ENCODE results near the gene FUT8.

The FUT8 gene

GRCh38 chr14:65650826-65651225 is 238.3 kb downstream of the FUT8 start:
- TF ChIP-seq ESRRG (CRISPR knock-in tag; IDR thresholded peaks at IDR 0.05) (no peak), CREB5 (CRISPR knock-in tag; IDR thresholded peaks at IDR 0.05; ENCODE audit: low read depth) (no peak), TSHZ2 (CRISPR knock-in tag; IDR thresholded peaks at IDR 0.05) (no peak), CSDC2 (CRISPR knock-in tag; IDR thresholded peaks at IDR 0.05) (no peak), TCF4 (CRISPR knock-in tag; IDR thresholded peaks at IDR 0.05; ENCODE audit: borderline replicate concordance) (no peak), PATZ1 (CRISPR knock-in tag; IDR thresholded peaks at IDR 0.05; ENCODE audit: borderline replicate concordance) (no peak), RARB (CRISPR knock-in tag; IDR thresholded peaks at IDR 0.05) (no peak), ZFP30 (CRISPR knock-in tag; IDR thresholded peaks at IDR 0.05) (no peak), PPARA (CRISPR knock-in tag; IDR thresholded peaks at IDR 0.05; ENCODE audit: borderline replicate concordance) (no peak), OSR1 (CRISPR knock-in tag; IDR thresholded peaks at IDR 0.05) (no peak)
- no peak for ATAC-seq

- TF ChIP-seq ZC3H10 (CRISPR knock-in tag; IDR thresholded peaks at IDR 0.05) (no peak), ZFP3 (CRISPR knock-in tag; IDR thresholded peaks at IDR 0.05) (no peak), PPARA (CRISPR knock-in tag; IDR thresholded peaks at IDR 0.05; ENCODE audit: borderline replicate concordance) (no peak), CSDC2 (CRISPR knock-in tag; IDR thresholded peaks at IDR 0.05) (no peak), PATZ1 (CRISPR knock-in tag; IDR thresholded peaks at IDR 0.05; ENCODE audit: borderline replicate concordance) (no peak), TCF4 (CRISPR knock-in tag; IDR thresholded peaks at IDR 0.05; ENCODE audit: borderline replicate concordance) (no peak), BACH2 (CRISPR knock-in tag; IDR thresholded peaks at IDR 0.05; ENCODE audit: borderline replicate concordance) (no peak), TOX (CRISPR knock-in tag; IDR thresholded peaks at IDR 0.05; ENCODE audit: borderline replicate concordance) (no peak), TSHZ2 (CRISPR knock-in tag; IDR thresholded peaks at IDR 0.05) (no peak), ZNF8 (CRISPR knock-in tag; IDR thresholded peaks at IDR 0.05) (no peak), CREB5 (CRISPR knock-in tag; IDR thresholded peaks at IDR 0.05; ENCODE audit: low read depth) (no peak), CSRNP3 (CRISPR knock-in tag; IDR thresholded peaks at IDR 0.05) (no peak), ESRRG (CRISPR knock-in tag; IDR thresholded peaks at IDR 0.05) (no peak), POU6F1 (CRISPR knock-in tag; IDR thresholded peaks at IDR 0.05; ENCODE audit: borderline replicate concordance, low read depth) (no peak), SNAI2 (CRISPR knock-in tag; IDR thresholded peaks at IDR 0.05) (no peak), ISL1 (CRISPR knock-in tag; IDR thresholded peaks at IDR 0.05) (no peak), ZFP30 (CRISPR knock-in tag; IDR thresholded peaks at IDR 0.05) (no peak), ZNF565 (CRISPR knock-in tag; conservative IDR thresholded peaks at IDR 0.05; ENCODE audit: low read depth) (no peak)
- ATAC-seq, result no peak
Measured at GRCh38 chr14:65656554-65656953, 244.0 kb downstream of the FUT8 start.
